ENCODE results near the gene PTPN7.
"Not testable (repeated sequence)": the region's sequence is repeated elsewhere in the genome, so short reads cannot be mapped to it uniquely, and the experiment has no call there.

Gene PTPN7

GRCh38 chr1:202149566-202149965 is 10.8 kb downstream of the PTPN7 start:
- DNase-seq, result no peak

GRCh38 chr1:202148391-202148790 is 12.0 kb downstream of the PTPN7 start:
- no peak for DNase-seq

GRCh38 chr1:202146993-202147392 is 13.4 kb downstream of the PTPN7 start:
- no peak for DNase-seq

GRCh38 chr1:202146279-202146678 is 14.1 kb downstream of the PTPN7 start:
- no peak for DNase-seq

GRCh38 chr1:202145744-202146140 is 14.7 kb downstream of the PTPN7 start:
- not testable (repeated sequence) for DNase-seq

- DNase-seq, result peak; percentile 55 to 66
Observed at GRCh38 chr1:202145068-202145743, 15.2 kb downstream of the PTPN7 start.

- peak; percentile 70 to 77 for DNase-seq
Observed at GRCh38 chr1:202144402-202145067, 15.9 kb downstream of the PTPN7 start, which contains the start of gene ARL8A. TSS of gene ARL8A (minus strand) at chr1:202144737. CDS start at chr1:202144572, 165 bp downstream.

GRCh38 chr1:202143768-202144401 is 16.5 kb downstream of the PTPN7 start:
- peak; percentile 38 to 40 for DNase-seq

GRCh38 chr1:202143011-202143767 is 17.2 kb downstream of the PTPN7 start:
- peak in 1 of 2 experiments; percentile 28 for DNase-seq

- not testable (repeated sequence) for DNase-seq
Observed at GRCh38 chr1:202141468-202141867, 18.9 kb downstream of the PTPN7 start.

- no peak for DNase-seq
Observed at GRCh38 chr1:202140833-202141232, 19.6 kb downstream of the PTPN7 start.

- peak; percentile 39 to 51 for DNase-seq
Observed at GRCh38 chr1:202135221-202135721, 25.1 kb downstream of the PTPN7 start.

- DNase-seq, result no peak
Observed at GRCh38 chr1:202134645-202135172, 25.7 kb downstream of the PTPN7 start.

GRCh38 chr1:202133989-202134388 is 26.4 kb downstream of the PTPN7 start:
- no peak for DNase-seq

- DNase-seq, result no peak
Observed at GRCh38 chr1:202133496-202133895, 26.9 kb downstream of the PTPN7 start.

- DNase-seq, result no peak
Observed at GRCh38 chr1:202133001-202133400, 27.4 kb downstream of the PTPN7 start.

GRCh38 chr1:202131956-202132821 is 28.2 kb downstream of the PTPN7 start:
- no peak for DNase-seq

- no peak for DNase-seq
Observed at GRCh38 chr1:202130816-202131522, 29.4 kb downstream of the PTPN7 start.

- DNase-seq, result no peak
Observed at GRCh38 chr1:202130297-202130721, 30.1 kb downstream of the PTPN7 start.

- DNase-seq, result no peak
Observed at GRCh38 chr1:202129453-202130296, 30.7 kb downstream of the PTPN7 start.
